Stimulated activated CD4-positive, alpha-beta T cell treated with anti-CD3 and anti-CD28 coated beads, Interleukin-12 subunit alpha, Interleukin-12 subunit beta, amount 100 ng/mL, for 4 hours (primary cell): ENCODE data around the gene ADARB1.
A peak's percentile ranks its signal among the peaks of the same experiment; 100 is the strongest.
"Not testable (repeated sequence)": the region's sequence is repeated elsewhere in the genome, so short reads cannot be mapped to it uniquely, and the experiment has no call there.

Experiments
- DNase-seq: peaks from one replicate; pipeline ENCODE4 v3.0.0-alpha.2; 2020

Gene ADARB1, protein sequence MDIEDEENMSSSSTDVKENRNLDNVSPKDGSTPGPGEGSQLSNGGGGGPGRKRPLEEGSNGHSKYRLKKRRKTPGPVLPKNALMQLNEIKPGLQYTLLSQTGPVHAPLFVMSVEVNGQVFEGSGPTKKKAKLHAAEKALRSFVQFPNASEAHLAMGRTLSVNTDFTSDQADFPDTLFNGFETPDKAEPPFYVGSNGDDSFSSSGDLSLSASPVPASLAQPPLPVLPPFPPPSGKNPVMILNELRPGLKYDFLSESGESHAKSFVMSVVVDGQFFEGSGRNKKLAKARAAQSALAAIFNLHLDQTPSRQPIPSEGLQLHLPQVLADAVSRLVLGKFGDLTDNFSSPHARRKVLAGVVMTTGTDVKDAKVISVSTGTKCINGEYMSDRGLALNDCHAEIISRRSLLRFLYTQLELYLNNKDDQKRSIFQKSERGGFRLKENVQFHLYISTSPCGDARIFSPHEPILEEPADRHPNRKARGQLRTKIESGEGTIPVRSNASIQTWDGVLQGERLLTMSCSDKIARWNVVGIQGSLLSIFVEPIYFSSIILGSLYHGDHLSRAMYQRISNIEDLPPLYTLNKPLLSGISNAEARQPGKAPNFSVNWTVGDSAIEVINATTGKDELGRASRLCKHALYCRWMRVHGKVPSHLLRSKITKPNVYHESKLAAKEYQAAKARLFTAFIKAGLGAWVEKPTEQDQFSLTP

GRCh38 chr21:45074048-45074817, at the start of gene ADARB1:
Gene ADARB1 (plus strand): TSS chr21:45074580. CDS start chr21:45171657, 97,077 bp downstream.
- DNase-seq: peak; percentile 66

DNA sequence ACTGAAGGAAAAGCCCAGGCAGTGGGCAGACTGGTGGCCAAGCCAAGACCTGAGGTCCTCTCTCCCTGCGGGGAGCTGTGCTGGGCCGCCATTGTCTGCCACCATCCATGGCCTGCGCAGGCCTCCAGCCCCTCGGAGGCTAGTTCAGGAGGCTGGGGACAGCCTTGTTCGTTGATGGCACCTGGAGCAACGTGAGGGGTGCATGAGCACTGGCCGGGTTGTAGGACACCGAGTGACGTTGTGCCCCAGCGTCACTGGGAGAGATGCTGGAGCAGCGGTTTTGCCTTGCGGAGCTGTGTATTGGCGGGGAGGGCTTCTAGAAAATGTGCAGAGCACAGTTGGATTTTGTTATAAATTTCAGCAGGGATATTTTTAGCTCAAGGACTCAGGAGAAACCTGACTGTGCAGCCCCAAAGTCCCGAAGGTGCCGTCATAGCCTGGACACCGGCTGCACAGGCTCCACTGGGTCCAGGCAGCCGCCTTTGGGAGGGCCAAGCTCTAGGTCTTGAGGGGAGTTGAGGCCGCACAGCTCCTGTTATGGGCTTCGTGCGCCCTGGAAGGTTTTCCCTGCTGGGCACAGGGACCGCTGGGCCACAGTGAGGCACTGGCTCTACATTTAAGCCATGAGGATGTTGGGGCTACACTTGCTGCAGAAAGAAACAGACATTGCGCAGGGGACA, 48.2 kb upstream of the ADARB1 start:
- no peak for DNase-seq

DNA sequence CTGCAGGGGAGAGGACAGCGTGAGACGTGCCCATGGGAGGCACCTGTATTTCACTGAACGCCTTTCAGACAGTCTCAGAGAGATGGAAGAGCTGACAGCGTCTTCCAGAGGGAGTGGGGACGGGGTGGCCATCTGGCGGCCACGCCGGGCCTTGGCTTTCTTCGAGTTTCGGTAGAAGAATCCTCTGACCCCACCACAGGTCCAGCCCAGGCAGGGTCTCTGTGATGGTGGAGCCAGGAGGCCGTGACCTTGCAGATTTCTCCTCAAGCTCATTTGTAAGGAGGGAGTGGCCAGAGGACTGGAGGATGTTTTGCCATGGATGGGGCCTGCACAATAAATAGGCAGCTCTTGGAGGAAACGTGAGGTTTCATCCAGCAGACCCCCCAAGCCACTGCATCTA, 47.6 kb upstream of the ADARB1 start:
- no peak for DNase-seq

DNA sequence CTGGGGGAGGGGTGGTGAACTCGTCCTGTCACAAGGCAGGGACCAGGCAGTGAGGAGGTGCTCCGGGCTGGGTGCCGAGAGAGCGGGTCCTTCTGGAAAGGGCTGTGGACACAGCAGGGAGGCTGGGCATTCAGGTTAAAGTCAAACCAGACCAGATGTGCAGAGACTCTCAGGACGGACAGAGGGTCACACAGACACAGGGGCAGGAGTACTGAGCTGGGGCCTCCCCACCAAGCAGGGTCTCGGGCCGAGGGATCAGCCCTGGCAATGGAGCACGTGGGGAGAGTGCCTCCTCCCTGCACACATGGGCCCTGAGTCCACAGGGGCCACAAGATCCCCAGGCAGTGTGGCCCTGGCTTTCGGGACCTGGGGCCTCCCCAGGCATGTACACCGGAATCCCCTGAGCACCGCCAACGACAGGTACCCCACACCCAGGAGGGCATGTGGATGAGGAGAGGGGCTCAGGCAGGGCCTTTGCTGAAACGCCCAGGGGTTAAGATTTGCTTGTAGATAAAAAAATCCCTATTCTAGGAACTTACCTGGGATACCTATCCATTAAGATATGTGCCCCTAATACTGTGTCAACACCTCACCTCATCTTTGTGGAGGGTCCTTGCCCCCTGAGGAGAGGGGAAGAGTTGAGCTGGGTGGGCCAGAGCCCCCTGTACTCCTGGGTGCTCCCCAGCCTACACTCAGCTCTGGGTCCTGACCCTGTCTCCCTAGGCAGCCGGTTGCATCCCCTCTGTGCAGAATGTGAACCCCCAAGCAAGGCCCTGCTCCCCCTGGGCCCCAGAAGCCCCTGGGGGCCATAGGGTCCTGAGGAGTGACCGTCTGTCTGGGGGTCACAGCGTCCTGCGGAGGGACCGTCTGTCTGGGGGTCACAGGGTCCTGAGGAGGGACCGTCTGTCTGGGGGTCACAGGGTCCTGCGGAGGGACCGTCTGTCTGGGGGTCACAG, 46.9 kb upstream of the ADARB1 start:
- no peak for DNase-seq

GRCh38 chr21:45028645-45029044, 45.7 kb upstream of the ADARB1 start:
- not testable (repeated sequence) for DNase-seq

GRCh38 chr21:45029298-45029947, 45.0 kb upstream of the ADARB1 start:
- DNase-seq: no peak

DNA sequence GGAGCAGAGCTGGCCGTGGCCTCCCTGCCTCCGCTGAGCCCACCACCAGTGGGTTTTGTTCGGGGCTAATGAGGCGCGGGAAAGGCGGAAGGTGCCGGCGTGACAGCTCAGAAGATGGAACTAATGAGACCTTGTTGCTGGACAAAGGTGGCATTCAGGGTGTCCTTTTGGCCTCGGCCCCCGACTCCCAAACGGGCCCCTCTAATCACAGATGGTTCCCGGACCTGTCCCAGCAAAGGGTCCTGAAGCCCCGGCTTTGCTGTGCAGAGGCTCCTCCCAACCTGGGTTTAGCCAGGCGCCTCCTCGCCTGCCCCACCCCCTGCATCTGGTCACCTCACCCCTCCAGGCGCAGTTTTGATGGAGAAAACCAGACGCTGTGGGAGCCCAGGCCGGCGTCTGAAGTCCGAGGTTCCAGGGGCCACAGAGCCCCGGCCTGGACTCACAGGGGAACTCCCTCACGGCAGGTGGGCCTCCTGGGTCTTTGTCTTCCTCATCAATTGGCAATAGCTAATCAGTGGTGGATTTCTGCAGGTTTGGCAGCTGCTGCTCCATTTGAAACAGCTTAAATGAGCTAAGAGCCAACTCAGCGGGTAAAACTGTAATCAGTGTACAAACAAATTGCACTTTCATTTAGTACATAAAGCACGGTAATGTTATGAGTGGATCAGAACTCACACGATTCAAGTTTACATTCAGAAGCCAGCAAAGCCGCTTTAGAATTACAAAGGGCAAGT, 44.3 kb upstream of the ADARB1 start:
- DNase-seq: no peak

DNA sequence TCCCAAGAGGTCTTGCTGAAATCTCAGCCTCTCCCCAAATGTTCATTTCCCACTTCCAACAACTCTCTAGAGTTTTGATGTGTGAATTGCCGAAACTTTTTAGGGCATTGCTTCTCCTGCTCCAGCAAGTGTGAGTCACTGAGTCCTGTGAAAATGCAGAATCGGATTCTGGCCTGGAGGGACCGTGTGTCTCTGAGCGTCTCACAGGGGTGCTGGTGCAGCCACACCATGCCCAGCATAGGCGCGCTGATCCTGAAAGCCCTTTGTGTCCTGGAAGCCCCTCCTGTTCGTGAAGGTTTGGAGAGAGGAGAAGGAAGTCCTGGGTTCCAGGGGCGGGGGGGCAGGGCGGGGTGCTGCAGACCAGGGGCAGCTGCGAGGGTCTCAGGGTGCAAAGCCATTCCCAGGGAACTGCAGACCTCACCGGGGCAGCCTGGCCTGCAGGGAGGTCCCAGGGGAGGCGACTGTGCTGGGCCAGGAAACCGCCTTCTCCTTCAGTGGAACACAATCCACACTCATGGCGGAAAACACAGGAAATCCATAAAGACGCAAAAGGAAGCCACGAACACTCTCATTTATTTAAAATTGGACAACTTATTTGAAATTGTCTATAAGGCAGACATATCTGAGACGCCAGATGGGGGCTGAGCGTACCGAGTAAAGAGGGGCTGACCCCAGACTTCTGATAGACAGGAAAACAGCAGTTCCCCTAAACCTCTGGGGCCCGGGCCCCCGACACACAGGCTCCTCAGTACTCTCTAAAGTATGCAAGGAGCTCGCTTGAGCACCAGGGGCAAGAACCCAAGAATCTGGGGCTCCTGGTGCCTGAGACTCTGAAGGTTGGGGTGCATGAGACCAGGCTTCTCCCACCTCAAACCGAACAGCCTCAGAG, 43.5 kb upstream of the ADARB1 start:
- no peak for DNase-seq

DNA sequence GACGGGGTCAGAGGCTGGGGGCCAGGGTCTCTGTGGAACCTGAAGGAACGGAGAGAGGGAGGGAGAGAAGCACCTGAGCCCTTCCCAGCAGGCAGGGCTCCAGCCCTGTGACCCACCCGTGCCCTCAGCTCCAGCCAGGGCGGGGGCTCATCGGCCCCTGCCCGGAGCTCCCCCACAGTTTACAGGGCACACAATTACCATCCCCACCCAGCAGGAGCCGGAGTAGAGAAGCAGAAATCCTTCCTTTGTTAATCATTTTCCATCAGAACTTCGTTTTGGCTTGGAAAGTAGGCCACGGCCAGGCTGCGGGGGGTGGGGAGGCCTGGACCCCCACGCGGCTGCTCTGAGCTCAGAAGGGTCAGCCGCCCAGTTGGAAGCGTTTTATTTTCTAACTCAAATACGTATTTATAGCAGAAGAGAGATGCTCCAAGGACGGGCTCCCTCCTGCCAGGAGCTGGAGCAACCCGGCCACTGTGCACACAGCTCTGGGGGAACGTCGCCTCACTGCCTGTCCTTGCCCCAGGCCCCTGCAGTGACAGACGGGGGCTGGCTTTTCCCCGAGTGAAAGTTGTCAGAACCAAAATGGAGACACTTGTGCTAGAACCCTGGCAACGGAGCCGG, 42.7 kb upstream of the ADARB1 start:
- no peak for DNase-seq

- no peak for DNase-seq
Observed at GRCh38 chr21:45032332-45032731, 42.0 kb upstream of the ADARB1 start.

- DNase-seq: no peak
Observed at GRCh38 chr21:45032977-45033710, 41.2 kb upstream of the ADARB1 start.

DNA sequence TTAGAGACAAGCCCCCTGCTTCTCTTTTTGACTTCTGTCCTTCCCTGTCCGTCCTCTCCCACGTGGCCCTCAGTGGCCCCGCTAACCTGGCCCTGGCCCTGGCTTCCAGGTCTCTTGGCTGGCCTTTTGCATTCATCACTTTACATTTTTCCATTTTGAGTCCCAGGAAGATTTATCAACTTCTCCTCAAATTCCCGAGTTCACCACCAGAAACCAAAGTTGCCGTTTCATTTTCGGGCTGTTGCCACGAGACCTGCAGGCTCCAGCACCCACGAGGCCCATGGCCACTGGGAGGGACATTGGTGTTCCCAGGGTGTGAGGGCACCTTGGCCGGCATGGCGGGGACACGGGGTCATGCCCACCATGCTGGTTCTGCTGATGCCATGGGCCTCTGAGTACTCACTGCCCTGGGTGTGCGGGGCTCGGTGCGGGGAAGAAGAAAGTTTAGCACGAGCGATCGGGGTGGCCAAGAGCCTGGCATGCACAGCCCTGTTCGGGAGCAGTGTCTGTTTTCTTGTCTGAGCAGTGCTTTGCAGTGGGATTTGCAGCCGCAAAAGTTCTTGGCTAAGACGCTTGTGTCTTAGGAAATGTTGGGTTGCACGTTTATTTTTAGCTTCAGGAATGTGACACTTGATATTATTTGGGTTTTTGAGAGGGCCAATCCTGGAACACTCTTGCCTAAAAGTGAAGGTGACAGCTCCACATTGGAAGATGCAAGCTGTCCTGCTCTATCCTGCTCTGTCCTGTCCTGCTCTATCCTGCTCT, 40.4 kb upstream of the ADARB1 start:
- no peak for DNase-seq

GRCh38 chr21:45034556-45035476, 39.6 kb upstream of the ADARB1 start:
- DNase-seq: no peak

DNA sequence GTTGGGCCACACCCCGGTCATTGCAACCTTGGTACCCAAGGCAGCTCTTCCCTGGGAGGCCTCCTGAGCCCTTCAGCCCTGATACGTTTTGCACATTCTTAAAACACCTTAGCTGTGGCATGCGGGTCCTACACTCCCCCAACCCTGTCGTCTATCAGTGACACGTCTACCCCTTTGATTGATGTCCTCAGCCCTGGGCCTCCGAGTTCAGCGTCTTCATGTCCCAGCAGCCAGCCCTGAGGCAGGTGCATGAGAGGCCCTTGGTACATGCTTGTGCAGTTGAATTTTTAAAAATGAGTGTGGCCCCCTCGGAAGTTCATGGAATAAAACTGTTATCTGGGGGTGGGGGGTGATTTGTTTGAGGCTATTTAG, 38.9 kb upstream of the ADARB1 start:
- DNase-seq: no peak

- DNase-seq: no peak
Observed at GRCh38 chr21:45036630-45037029, 37.8 kb upstream of the ADARB1 start.

GRCh38 chr21:45037986-45038385, 36.4 kb upstream of the ADARB1 start:
- no peak for DNase-seq
